HG02763 (cell line): ENCODE measurements around the gene PTPRK.

Experiments
- ATAC-seq: cut with Tn5 transposase; IDR thresholded peaks from one replicate; pipeline ENCODE4 v1.9.1; 2021; ENCODE audit warnings: mild to moderate bottlenecking, moderate library complexity; ENCODE audit not compliant: unreplicated experiment

Gene PTPRK

GRCh38 chr6:128099571-128100197 is 420.7 kb downstream of the PTPRK start:
- no peak for ATAC-seq

- ATAC-seq: no peak
Measured at GRCh38 chr6:128098000-128098581, 422.3 kb downstream of the PTPRK start.

DNA sequence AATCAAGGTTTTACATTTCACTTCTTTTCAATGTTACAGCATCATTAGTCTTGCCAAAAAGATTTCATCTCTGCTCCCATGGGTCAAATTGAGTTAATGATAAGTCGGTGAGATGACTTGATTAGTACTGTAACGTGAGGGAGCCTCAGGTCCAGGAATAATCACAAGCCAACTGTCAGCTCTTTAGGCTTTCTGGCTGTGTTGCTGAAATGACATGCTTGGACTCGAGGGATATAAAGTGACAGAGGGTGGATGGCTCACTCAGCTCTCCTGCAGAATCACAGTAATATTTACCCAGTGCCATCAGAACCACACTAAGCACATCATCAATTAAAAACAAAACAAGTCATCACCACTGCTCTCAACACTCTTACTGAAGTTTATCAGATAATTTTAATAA is 423.4 kb downstream of the PTPRK start:
- ATAC-seq: no peak

DNA sequence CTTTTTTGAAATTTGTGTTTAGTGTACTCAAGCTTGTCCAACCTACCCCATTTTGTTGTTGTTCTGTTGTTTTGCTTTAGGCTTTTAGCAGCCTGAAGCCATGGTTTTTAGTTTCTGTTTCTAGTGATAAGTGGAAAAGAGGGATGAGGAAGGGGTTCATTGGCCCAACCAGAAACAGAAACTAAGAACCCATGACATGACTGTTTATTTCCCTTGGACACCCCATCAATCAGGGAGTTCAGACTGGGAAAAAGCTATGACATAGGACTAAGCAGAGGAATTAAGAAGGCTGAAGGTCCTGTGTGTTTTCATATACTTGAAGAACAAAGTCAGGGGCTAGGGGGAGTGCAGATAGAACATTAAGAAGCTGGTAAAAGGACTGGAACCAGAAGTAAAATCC is 425.0 kb downstream of the PTPRK start:
- ATAC-seq: no peak

- no peak for ATAC-seq
Measured at GRCh38 chr6:128079021-128079420, 441.4 kb downstream of the PTPRK start.

DNA sequence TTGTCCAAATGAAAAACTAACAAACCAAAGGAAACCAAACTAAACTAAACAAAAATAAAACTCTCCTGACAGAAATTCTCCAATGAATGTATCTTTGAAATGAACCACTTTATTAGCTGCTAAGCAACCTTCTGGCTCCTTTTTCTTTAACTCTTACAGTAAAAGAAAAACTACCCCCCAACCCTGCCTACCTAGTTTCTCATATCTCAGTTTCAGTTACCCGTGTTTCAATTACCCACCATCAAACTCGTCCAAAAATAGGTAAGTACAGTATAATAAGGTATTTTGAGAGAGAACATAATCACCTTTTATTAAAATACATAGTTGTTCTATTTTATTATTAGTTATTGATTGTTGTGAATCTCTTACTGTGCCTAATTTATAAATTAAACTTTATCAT is 442.1 kb downstream of the PTPRK start:
- peak; percentile 73 for ATAC-seq

GRCh38 chr6:128076843-128077242 is 443.6 kb downstream of the PTPRK start:
- ATAC-seq: no peak

DNA sequence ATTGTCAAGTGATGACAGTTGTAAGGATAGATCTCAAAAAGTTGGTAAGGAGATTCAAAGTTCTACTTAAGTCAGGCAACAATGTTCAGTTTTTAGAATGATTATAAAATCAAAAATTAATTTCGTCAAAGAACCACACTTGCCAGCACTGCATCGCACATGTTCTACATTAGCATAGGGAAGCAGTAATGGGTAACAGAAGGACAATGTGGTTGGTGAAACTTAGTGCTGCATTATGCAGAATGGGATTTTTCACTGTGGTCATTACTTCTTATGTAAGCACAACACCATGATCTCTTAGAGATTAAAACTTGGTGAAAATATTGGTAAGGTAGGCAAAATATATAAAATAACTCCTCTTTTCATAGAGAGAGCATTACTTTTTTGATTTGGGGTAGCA is 445.8 kb downstream of the PTPRK start:
- no peak for ATAC-seq

- ATAC-seq: no peak
Measured at GRCh38 chr6:128073389-128073788, 447.0 kb downstream of the PTPRK start.

DNA sequence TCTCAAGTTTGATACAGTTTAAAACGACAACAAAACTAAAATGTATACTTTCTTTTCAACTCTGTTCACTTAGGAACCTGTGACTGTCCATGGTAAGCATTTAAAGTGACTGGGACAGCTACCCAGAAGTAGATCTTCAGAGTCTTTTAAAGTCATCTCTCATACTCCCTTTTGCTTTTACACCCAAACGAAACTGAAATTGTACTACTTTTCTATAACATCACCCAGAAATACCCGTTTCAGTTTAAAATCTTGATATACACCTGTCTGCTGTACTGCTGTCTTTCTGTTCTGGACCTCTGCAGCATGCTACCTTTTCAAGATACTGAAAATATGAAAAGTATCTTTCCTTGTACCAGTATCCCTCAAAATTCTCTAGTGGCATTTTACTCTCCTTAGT is 449.2 kb downstream of the PTPRK start:
- peak; percentile 77 for ATAC-seq

GRCh38 chr6:128070406-128070805 is 450.0 kb downstream of the PTPRK start:
- no peak for ATAC-seq

- no peak for ATAC-seq
Measured at GRCh38 chr6:128069188-128069587, 451.2 kb downstream of the PTPRK start.

DNA sequence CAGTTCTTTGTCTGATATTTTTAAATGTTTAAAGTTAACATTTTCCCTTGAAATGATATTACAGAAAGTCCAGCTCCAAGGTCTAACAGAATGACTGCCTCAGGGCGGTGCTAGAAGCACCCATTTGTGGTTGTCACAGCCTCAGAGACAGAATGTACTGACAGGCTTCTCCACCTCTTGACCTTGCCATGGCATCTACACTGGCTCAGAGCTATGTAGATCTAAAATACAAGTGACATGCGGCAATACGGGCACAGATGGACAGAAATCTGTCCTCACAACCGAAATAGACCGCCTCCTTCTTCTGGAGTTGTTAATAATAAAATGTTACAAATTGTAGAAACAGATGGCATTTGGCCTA is 452.3 kb downstream of the PTPRK start:
- no peak for ATAC-seq

DNA sequence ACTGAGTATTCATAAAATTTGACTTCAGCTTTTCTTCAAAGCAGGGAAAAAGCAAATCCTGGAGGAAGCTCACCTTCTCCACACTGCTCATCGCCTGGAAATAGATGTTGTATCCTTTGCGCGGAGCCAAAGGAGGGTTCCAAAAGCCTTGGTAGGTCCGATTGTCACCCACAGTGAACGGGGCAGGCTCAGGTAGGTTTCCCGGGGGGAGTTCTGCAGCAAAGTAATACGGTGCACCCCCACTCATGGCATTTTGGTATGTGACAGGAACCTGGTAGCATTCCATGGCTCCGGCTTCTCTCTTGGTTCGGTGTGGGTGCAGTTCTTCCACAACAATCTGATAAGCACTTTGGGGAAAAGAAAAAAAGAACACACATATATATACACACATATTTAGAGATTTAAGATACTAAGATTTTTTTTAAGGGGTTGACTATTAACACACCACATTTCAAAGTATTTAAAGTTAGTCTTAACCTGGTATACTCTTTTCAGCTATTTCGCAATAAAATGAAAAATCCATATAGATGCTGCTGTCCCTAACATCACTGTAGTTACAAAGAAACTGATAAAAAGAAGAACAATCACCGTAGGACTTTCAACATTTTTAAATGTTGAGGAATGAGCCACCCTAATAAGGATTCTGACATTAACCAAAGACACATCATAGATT is 452.8 kb downstream of the PTPRK start:
- no peak for ATAC-seq

- no peak for ATAC-seq
Measured at GRCh38 chr6:128065072-128065471, 455.3 kb downstream of the PTPRK start.

- no peak for ATAC-seq
Measured at GRCh38 chr6:128064540-128064895, 455.9 kb downstream of the PTPRK start.

GRCh38 chr6:128063850-128064539 is 456.4 kb downstream of the PTPRK start:
- ATAC-seq: no peak

- no peak for ATAC-seq
Measured at GRCh38 chr6:128062882-128063603, 457.4 kb downstream of the PTPRK start.

DNA sequence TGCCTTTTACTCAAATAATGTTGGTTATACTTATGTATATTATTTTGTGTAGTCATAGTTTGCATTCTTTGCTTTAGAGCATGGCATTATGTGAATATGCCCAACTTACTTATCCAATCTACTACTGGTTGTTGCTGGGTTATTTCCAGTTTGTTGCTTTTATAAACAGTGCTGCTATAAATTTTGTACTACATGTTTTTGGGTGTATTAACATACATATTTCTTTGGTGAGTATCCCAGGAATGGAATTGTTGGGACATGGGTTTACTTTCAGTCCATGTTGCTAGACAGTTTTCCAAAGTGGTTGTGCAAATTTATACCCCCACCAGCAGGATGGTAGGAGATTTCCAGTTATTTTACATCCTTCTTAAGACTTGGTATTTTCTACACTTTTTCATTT is 462.5 kb downstream of the PTPRK start:
- ATAC-seq: no peak

- no peak for ATAC-seq
Measured at GRCh38 chr6:128057541-128057940, 462.9 kb downstream of the PTPRK start.

- ATAC-seq: no peak
Measured at GRCh38 chr6:128053109-128053508, 467.3 kb downstream of the PTPRK start.
